ENCODE measurements around the gene CMTM5.

- TF ChIP-seq ELF4 (CRISPR knock-in tag; IDR thresholded peaks at IDR 0.05; ENCODE audit: low read depth) (no peak), CTCF (IDR thresholded peaks at IDR 0.05) (no peak), ZNF425 (CRISPR knock-in tag; conservative IDR thresholded peaks at IDR 0.05) (no peak), FOXP1 (CRISPR knock-in tag; IDR thresholded peaks at IDR 0.05; ENCODE audit: borderline replicate concordance) (no peak), SMAD3 (CRISPR knock-in tag; IDR thresholded peaks at IDR 0.05; ENCODE audit: borderline replicate concordance) (no peak), JUN (CRISPR knock-in tag; IDR thresholded peaks at IDR 0.05) (no peak)
- TF ChIP-seq, protein P1, sequence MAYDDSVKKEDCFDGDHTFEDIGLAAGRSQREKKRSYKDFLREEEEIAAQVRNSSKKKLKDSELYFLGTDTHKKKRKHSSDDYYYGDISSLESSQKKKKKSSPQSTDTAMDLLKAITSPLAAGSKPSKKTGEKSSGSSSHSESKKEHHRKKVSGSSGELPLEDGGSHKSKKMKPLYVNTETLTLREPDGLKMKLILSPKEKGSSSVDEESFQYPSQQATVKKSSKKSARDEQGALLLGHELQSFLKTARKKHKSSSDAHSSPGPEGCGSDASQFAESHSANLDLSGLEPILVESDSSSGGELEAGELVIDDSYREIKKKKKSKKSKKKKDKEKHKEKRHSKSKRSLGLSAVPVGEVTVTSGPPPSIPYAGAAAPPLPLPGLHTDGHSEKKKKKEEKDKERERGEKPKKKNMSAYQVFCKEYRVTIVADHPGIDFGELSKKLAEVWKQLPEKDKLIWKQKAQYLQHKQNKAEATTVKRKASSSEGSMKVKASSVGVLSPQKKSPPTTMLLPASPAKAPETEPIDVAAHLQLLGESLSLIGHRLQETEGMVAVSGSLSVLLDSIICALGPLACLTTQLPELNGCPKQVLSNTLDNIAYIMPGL (CRISPR knock-in tag; IDR thresholded peaks at IDR 0.05), result no peak
- TF ChIP-seq, protein P2, sequence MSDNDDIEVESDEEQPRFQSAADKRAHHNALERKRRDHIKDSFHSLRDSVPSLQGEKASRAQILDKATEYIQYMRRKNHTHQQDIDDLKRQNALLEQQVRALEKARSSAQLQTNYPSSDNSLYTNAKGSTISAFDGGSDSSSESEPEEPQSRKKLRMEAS (CRISPR knock-in tag; IDR thresholded peaks at IDR 0.05), result no peak
- TF ChIP-seq, protein P3, sequence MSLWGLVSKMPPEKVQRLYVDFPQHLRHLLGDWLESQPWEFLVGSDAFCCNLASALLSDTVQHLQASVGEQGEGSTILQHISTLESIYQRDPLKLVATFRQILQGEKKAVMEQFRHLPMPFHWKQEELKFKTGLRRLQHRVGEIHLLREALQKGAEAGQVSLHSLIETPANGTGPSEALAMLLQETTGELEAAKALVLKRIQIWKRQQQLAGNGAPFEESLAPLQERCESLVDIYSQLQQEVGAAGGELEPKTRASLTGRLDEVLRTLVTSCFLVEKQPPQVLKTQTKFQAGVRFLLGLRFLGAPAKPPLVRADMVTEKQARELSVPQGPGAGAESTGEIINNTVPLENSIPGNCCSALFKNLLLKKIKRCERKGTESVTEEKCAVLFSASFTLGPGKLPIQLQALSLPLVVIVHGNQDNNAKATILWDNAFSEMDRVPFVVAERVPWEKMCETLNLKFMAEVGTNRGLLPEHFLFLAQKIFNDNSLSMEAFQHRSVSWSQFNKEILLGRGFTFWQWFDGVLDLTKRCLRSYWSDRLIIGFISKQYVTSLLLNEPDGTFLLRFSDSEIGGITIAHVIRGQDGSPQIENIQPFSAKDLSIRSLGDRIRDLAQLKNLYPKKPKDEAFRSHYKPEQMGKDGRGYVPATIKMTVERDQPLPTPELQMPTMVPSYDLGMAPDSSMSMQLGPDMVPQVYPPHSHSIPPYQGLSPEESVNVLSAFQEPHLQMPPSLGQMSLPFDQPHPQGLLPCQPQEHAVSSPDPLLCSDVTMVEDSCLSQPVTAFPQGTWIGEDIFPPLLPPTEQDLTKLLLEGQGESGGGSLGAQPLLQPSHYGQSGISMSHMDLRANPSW (CRISPR knock-in tag; conservative IDR thresholded peaks at IDR 0.05; ENCODE audit: low read depth), result no peak
These were observed 328 bp downstream of the CMTM5 start for GRCh38 chr14:23377198-23377550.

Data from WTC11 (cell line).